NOMO-1 treated with dmso at 0.1 percent for 144 hours (cell line): ENCODE data around the gene PLXNA4.

Experiments used
- DNase-seq: peaks from one replicate; lab custom pipeline; 2025; ENCODE audit not compliant: unreplicated experiment; lab: John Stamatoyannopoulos, UW

Gene PLXNA4

DNA sequence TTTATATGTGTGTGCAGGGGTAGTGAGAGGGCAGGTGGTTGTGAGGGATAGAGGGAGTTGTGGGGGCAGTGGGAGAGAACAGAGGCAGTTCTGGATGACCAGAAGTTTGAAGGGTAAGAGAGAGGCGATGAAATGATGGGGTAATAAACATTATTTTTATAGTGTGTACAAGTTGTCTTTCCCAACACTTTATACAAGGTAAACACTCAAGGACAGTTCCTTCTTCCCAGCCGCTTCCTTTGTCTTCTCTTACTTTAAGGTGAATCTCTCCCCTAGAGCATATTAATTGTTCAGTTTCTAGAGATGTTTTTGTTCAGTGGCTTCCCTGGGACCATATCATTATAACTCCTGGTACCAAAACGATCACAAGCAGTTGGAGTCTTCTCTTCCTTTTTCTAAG is 475.8 kb downstream of the PLXNA4 start:
- no peak for DNase-seq

DNA sequence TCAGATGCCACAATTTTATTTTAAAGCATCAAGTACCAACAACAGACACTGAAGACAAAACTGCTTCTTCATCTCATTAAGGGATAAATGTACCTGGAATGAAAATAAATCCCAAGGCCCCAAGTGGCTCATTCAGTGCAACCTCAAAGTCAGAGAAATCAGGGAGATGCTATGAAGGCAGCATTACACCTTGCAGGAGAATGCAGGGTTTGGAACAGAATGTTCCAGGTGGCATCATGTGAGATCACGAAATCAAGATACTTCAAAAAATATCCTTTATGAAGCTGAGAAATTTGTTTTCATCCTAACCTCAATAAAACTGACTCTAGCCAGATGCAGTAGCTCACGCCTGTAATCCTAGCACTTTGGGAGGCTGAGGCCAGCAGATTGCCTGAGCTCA is 477.1 kb downstream of the PLXNA4 start:
- no peak for DNase-seq

- DNase-seq: no peak
These were observed 477.9 kb downstream of the PLXNA4 start for GRCh38 chr7:132098327-132098726.

DNA sequence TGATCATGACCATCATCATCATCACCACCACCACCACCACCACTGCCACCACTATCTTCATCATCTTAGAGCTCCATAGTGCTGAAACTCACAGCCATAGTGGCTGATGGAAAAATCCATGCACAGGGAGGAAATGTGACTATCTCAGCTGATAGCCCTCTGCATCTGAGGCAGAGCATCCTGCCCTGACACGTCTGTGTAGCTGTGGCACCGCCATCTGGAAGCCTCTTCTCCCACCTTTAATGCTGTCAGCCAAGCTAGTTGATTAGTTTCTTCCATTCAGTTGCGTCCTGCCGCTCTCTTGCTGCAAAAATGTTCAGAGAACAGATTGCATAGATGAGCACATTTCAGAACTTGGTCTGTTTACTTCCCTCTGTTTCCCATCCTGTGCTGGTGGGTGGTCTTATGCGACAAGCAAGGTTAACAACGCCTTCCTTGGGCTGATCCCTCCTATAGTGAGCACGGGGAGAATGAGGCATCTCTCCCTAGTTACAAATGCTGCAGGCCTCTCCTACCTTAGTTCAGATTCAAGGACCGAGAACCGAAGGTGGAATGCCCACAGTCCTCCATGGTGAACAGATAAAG is 478.6 kb downstream of the PLXNA4 start:
- no peak for DNase-seq

DNA sequence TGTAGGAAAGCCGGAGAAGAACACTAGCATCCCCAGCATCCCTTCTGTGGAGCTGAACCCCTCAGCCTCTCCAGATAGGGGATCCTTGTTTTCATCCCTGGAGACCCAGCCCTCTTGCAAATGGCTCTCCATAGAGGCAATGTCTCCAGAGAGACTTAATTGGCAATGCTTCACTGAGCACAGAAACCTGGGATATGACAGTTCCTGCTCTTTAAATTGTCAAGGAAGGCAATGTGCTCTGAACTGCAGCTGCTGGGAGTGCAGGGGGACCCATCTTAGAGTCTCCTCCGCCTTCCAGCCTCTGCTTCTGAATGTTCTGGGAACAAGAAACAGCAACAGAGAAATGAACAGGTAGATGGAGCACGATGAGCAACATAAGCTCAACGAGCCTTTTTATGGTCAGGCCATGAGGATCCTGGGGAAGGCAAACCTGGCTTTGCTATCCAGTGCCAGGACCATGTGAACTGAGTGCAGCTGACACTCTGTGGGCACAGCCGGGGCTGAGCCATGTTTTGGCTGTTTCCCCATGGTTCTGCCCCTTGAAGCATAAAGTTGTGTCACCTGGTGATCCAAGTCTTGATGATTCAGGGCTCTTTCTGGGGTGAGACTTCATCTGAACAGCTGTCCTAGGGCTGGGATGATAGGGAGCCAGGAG is 481.0 kb downstream of the PLXNA4 start:
- DNase-seq: no peak

DNA sequence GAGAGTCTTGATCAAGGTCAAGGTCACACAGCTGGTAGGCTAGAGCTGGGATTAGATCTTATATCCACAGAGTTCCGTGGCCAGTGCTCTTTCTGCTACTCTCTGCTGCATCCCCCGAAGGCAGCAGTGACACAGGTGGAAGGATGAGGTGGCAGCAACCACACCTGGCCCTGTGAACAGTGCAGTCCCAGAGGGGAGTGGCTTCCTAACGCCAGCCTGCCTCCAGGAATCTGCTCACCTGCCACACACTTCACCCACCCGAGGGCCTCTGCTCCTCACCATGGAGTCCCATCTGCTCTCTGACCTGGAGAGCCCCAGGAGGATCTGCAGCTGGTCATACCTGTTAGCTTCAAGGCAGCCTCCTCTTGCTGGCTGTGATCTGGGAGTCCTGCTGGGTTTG is 484.2 kb downstream of the PLXNA4 start:
- no peak for DNase-seq

DNA sequence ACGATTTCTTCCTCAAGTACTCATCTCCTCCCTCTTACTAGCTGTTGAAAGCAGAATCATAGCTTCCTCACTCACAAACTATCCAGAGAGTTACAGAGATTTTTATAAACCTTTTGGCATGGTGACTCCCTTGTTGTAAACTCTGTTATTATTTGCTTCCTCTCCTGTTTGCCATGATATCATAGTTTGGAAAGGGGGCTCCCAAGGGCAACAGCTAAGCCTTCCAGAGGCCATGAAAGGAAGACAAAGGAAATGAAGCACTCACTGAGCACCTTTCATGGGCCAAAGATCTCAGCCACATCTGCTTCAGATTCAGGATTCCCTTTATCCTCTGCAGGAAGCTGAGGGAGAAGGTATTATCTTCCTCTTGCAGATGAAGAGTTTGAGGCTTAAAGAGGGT is 484.6 kb downstream of the PLXNA4 start:
- DNase-seq: no peak

GRCh38 chr7:132090444-132090843 is 485.8 kb downstream of the PLXNA4 start:
- no peak for DNase-seq

- no peak for DNase-seq
These were observed 486.9 kb downstream of the PLXNA4 start for GRCh38 chr7:132089356-132089755.

- DNase-seq: no peak
These were observed 488.8 kb downstream of the PLXNA4 start for GRCh38 chr7:132087421-132087820.

- DNase-seq: no peak
These were observed 491.4 kb downstream of the PLXNA4 start for GRCh38 chr7:132084776-132085388.

DNA sequence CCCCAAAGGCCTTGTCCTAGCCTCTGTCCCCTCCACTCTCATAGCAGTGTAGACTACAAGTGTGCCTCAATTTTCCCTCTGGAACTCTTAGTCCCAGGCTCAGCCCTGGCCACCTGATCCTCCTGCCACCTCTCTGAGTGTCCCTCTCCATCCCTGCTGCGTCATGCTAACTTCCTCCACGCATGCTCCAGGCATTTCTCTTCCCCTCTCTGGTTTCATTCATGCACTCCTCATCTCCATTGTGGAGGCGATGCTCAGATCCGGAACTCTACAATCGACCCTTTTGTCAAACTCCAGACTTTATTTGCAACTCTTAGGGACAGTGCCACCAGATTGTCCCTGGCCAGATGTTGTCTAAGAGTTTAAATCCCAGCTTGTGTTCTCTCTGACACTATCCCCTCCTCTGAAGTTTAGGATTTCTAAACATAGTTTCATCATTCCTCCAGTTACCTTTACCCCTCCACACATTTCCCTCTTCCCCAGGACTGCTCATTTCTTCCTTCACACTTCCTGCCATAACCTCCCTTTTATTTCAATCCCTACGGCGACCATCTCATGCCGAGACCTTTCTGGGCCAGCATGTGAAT is 492.6 kb downstream of the PLXNA4 start:
- DNase-seq: no peak

- DNase-seq: no peak
These were observed 493.1 kb downstream of the PLXNA4 start for GRCh38 chr7:132083126-132083525.

DNA sequence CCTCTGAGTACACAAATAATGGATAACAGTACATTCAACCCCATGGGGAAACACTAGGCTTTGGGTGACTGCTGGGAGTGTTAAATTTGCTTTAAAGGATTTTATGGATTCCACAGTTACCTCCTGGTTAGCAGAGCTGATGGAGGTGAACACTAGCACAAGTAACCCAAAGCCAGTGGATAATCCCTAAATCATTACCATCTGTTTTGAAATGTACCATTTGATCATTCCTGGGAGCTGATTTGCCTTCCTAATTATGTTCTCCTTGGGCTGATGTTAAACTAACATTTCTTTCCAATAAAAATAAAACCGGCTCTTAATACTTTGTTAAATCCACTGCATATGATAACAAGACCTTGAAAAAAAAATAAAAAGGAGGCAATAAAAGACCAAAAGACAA is 493.9 kb downstream of the PLXNA4 start:
- DNase-seq: no peak

- DNase-seq: no peak
These were observed 494.6 kb downstream of the PLXNA4 start for GRCh38 chr7:132081686-132082085.

DNA sequence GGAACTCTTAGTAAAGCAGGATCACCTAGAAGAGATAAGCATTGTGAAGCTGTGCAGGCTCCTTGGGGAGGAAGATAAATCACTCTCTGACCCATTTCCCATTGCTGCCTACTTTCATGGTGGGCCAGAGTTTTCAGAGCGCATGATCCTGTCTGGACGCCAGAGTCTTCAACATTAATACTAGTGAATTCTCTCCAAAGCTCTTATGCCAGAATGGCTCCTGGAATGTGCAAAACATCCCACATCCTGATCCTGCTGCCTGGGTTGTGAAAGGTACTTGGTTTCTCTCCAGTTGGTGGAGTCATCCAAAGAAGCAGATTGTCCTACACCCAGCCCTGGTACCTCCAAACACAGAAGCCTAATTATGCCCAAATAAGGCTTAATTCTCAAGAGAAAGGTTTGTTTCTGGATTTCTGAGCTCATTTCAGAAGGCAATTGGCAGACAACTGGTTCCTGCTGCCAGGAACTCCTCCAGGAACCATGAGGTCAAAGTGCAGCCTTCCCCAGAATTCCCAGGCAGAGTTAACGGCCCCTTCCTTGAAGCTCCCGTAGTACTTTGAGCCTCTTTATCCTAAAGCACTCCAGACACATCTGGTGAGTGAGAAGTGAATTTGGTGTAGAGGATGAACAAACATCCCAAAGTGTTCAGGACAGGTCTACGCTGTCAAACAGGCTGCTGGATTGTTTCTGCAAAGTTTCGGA is 495.2 kb downstream of the PLXNA4 start:
- no peak for DNase-seq

DNA sequence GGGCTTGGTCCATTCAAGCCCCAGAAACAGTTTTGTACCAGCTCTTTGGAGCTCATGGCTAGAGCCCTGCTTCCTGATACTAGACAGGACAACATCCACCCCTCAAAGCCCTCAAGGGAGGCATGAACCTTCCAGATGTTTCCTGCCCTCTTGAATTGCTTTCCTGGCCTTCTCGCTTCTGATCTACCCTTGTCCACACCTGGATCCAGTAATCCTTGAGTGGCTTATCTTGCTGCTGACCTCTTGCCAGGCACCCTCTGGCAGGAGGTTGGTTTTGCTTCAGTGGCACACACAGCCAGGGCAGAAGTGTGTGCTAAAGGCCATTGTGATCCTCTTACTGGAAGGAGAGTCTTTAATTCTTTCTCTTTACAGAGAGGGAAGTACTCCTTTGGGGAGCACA is 495.8 kb downstream of the PLXNA4 start:
- no peak for DNase-seq

DNA sequence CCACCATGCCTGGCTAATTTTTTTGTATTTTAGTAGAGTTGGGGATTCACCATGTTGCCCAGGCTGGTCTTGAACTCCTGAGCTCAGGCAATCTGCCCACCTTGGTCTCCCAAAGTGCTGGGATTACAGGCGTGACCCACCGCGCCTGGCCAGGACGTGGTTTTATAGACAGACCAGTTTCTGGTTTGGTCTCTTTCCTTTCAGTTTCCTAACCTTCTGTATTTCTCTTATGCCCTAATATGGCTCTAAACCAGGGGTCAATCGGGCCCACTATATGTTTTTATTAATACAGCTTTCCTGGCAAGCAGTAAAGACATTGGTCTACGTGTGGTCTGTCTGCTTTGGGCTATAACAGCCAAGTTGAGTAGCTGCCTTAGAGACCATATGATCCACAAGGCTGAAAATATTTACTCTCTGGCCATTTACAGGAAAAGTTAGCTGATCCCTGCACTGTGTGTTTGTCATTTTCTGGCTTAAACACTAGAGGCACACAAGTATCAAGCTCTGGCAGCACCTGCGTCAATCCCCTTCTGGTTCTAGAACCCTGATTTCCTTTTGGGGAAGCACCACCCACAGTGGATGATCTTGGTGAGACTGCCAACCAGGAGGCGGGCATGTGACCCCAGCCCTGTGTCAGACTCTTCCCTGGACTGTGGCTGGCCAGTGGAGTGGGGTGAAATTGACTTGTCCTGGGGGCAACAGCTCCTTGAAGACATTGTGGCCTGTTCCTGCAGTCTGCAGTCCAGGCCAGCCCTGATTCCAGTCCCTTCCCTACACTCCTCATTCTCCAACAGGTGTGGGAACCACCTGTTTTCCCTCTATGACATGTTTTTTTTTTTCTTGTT is 497.2 kb downstream of the PLXNA4 start:
- DNase-seq: no peak

GRCh38 chr7:132077971-132078685 is 498.1 kb downstream of the PLXNA4 start:
- DNase-seq: no peak
